Thyroid gland (tissue), 4 donors: ENCODE data around the gene MIER2. TPM values are rescaled to one million over a fixed set of nuclear protein-coding genes. Genes with fewer than 3 reads are reported as not detected.
"Not testable (repeated sequence)": the region's sequence is repeated elsewhere in the genome, so short reads cannot be mapped to it uniquely, and the experiment has no call there.

Source experiments
- DNase-seq, 2 donors: peaks; one replicate each; pipeline ENCODE4 v3.0.0-alpha.2; 2019
- H3K27ac ChIP-seq, 3 donors: fragments of 200-600 bp; sonication (generic); 1 replicate in 2 of 3; 2 replicates in 1 of 3; pipeline ENCODE4 v1.5.1; 2016 to 2019; ENCODE audit warnings: mild to moderate bottlenecking in 1 of 3, moderate library complexity in 1 of 3
- H3K27me3 ChIP-seq: fragments of 200-600 bp; sonication (generic); one replicate; pipeline ENCODE4 v1.5.1; 2019
- H3K36me3 ChIP-seq, 2 donors: fragments of 200-600 bp; sonication (generic); one replicate each; pipeline ENCODE4 v1.5.1; 2016 to 2019
- H3K4me1 ChIP-seq, 2 donors: fragments of 200-600 bp; sonication (generic); one replicate each; pipeline ENCODE4 v1.5.1; 2017 to 2019
- H3K4me3 ChIP-seq, 3 donors: fragments of 200-600 bp; sonication (generic); replicated peaks in 1 of 3; 1 replicate in 2 of 3; 2 replicates in 1 of 3; pipeline ENCODE4 v1.5.1; 2016; ENCODE audit warnings: mild to moderate bottlenecking in 1 of 3
- H3K9me3 ChIP-seq: fragments of 200-600 bp; sonication (generic); one replicate; pipeline ENCODE4 v1.5.1; 2017
- POLR2A ChIP-seq, 2 donors: fragments of 450-650 bp; IDR thresholded peaks; one replicate each; pipeline ENCODE4 v1.6.1; 2017; ENCODE audit warnings: antibody characterized with exemption in 2 of 2, mild to moderate bottlenecking in 2 of 2, moderate library complexity in 1 of 2
- WGBS, 2 donors: methylation state at CpG; one replicate each; pipeline ENCODE4 v1.1.5; 2017; 5-methylcytosine and 5-hydroxymethylcytosine counted together
- intact Hi-C: fragments of 100-400 bp; cut with DNase I; formaldehyde crosslinking; loops from one replicate; pipeline ENCODE4 v1.15.1; 2023
- total RNA-seq, 4 donors: library from RNA; depleted of rRNA; stranded (reverse); fragments of >200 nt; gene quantifications; one replicate each; pipeline ENCODE4 v1.2.3, GENCODE V29; 2016
- TF ChIP-seq, protein P1 (sequence below), 6 experiments: fragments of 200-600 bp in 3 of 6; fragments of 450-650 bp in 3 of 6; sonication (generic) in 3 of 6; IDR thresholded peaks; one replicate each; pipeline ENCODE4 v1.5.1; 2016 to 2019; ENCODE audit warnings: antibody characterized with exemption in 6 of 6, mild to moderate bottlenecking in 2 of 6, inconsistent platforms in 1 of 6, moderate library complexity in 1 of 6

Gene MIER2
- total RNA-seq, 4 donors from 2014 or later = 9.0 to 20.1 (median 11.2) TPM

DNA sequence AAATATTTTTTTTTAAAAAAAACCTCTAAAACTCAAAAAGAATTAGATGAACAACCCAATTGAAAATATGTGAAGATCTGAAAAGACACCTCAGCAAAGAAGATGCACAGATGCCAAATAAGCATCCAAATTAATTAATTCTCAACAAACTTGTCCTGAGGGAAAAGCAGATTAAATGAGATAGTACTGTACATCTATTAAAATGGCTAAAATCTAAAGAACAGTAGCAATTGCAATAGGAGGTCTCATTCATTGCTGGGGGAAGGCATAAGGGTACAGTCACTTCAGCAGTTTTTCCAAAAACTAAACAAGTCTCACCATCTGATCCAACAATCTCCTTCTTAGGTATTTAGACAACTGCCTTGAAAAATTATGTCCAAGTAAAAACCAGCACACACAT, 75.4 kb downstream of the MIER2 start:
- Histone ChIP-seq H3K9me3 (no peaks in the 10 kb centered on the region), H3K4me1 (peaks cover 4 to 11% of the 10 kb centered on the region in 2 donors), H3K36me3 (no peaks in the 10 kb centered on the region), H3K27ac (no peak overlapping the region), H3K4me3 (no peak overlapping the region), H3K27me3 (no peaks in the 10 kb centered on the region)
- no peak for DNase-seq
- intact Hi-C loops = no loop called here
- no peak for TF ChIP-seq POLR2A (IDR thresholded peaks at IDR 0.05)
- TF ChIP-seq, protein P1, sequence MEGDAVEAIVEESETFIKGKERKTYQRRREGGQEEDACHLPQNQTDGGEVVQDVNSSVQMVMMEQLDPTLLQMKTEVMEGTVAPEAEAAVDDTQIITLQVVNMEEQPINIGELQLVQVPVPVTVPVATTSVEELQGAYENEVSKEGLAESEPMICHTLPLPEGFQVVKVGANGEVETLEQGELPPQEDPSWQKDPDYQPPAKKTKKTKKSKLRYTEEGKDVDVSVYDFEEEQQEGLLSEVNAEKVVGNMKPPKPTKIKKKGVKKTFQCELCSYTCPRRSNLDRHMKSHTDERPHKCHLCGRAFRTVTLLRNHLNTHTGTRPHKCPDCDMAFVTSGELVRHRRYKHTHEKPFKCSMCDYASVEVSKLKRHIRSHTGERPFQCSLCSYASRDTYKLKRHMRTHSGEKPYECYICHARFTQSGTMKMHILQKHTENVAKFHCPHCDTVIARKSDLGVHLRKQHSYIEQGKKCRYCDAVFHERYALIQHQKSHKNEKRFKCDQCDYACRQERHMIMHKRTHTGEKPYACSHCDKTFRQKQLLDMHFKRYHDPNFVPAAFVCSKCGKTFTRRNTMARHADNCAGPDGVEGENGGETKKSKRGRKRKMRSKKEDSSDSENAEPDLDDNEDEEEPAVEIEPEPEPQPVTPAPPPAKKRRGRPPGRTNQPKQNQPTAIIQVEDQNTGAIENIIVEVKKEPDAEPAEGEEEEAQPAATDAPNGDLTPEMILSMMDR (IDR thresholded peaks at IDR 0.05) = no peak

GRCh38 chr19:262125-262524, 82.5 kb downstream of the MIER2 start:
- no peak for DNase-seq
- TF ChIP-seq, protein P1 (IDR thresholded peaks at IDR 0.05) = no peak
- no peak for TF ChIP-seq POLR2A (IDR thresholded peaks at IDR 0.05)
- no peaks in the 10 kb centered on the region for H3K36me3 ChIP-seq
- H3K4me1 ChIP-seq = peaks cover 2 to 5% of the 10 kb centered on the region in 2 donors
- WGBS, 2 donors = 91 to 97% methylated on average over 1 of the region's 1 CpG
- no peaks in the 10 kb centered on the region for H3K9me3 ChIP-seq
- H3K4me3 ChIP-seq = no peak overlapping the region
- H3K27me3 ChIP-seq = no peaks in the 10 kb centered on the region
- intact Hi-C loops = no loop called here
- H3K27ac ChIP-seq = no peak overlapping the region

- H3K4me1 ChIP-seq, H3K4me3 ChIP-seq, H3K27ac ChIP-seq, DNase-seq, H3K9me3 ChIP-seq, H3K36me3 ChIP-seq, intact Hi-C loops, H3K27me3 ChIP-seq: not testable (repeated sequence)
- WGBS, 2 donors = 72 to 77% methylated on average over 3 of the region's 3 CpGs
Observed at GRCh38 chr19:256804-257203, 87.8 kb downstream of the MIER2 start.

Other genes starting within 250 kb of the MIER2 start
- gene OR4F17, start 237.7 kb downstream of the MIER2 start, total RNA-seq = not detected
- gene PLPP2, start 53.4 kb downstream of the MIER2 start, total RNA-seq = 10 to 100 TPM in 3 of 4 donors, 1 to 10 TPM in 1; 6.7 to 31.7 (median 22.3) TPM
- 10 to 100 TPM in 1 of 4 donors, 1 to 10 TPM in 2, under 1 TPM in 1; 0.54 to 14.7 (median 4.9) TPM for gene C2CD4C, start 64.4 kb upstream of the MIER2 start, total RNA-seq
- gene SHC2, start 116.2 kb upstream of the MIER2 start, total RNA-seq = 10 to 100 TPM; 31.5 to 72.8 (median 48.8) TPM
- gene MADCAM1, start 151.7 kb upstream of the MIER2 start, total RNA-seq = 1 to 10 TPM in 1 of 4 donors, under 1 TPM in 1, not detected in 2; 0.56 to 3.1 TPM
- 100 to 1,000 TPM in 2 of 4 donors, 10 to 100 TPM in 2; 50.8 to 147 (median 99.6) TPM for gene TPGS1, start 162.7 kb upstream of the MIER2 start, total RNA-seq
- 10 to 100 TPM; 44.8 to 64.7 (median 48.2) TPM for gene CDC34, start 187.0 kb upstream of the MIER2 start, total RNA-seq
- 1 to 10 TPM in 1 of 4 donors, under 1 TPM in 1, not detected in 2; 0.78 to 1.9 TPM for gene GZMM, start 199.3 kb upstream of the MIER2 start, total RNA-seq
- gene BSG, start 227.8 kb upstream of the MIER2 start, total RNA-seq = 100 to 1,000 TPM; 349 to 702 (median 569) TPM
- not detected for gene HCN2, start 245.1 kb upstream of the MIER2 start, total RNA-seq